H1 (cell line): ENCODE data around the gene CLEC16A. TPM values are rescaled to one million over a fixed set of nuclear protein-coding genes. Genes with fewer than 3 reads are reported as not detected.

Experiments
- CTCF ChIA-PET: fragments of 300-600 bp; sonication (Branson Sonifier 250); formaldehyde crosslinking; loops from one replicate; lab custom pipeline; 2021; ENCODE audit not compliant: partially characterized antibody; lab: Charles Lee
- POLR2A ChIA-PET: fragments of 300-600 bp; sonication (Branson Sonifier 250); formaldehyde crosslinking; loops from one replicate; lab custom pipeline; 2021; ENCODE audit warnings: inconsistent platforms; ENCODE audit not compliant: partially characterized antibody; lab: Charles Lee
- DNase-seq, 2 experiments: peaks; one replicate each; pipeline versions ENCODE4 v3.0.0 to v3.0.0-alpha.2; 2010 to 2022; ENCODE audit warnings: low spot score in 2 of 2, low read depth in 1 of 2, mixed read lengths in 1 of 2
- FAIRE-seq: peaks from 2 replicates; lab custom pipeline; 2011; peaks lifted over from hg19 to GRCh38; lab: Jason Lieb, UNC
- H2AFZ ChIP-seq: 2 replicates; pipeline ENCODE4 v1.8.1; 2012; ENCODE audit warnings: low read length, inconsistent platforms
- H2AK5ac ChIP-seq: 2 replicates; pipeline ENCODE4 v1.6.1; 2013; ENCODE audit warnings: low read depth, low read length
- H2BK120ac ChIP-seq: replicated peaks from 2 replicates; pipeline ENCODE3; 2013; ENCODE audit warnings: low read depth, low read length, inconsistent platforms
- H2BK12ac ChIP-seq: 2 replicates; pipeline ENCODE4 v1.6.1; 2013; ENCODE audit warnings: low read depth, low read length
- H2BK15ac ChIP-seq: 2 replicates; pipeline ENCODE4 v1.6.1; 2013; ENCODE audit warnings: low read length
- H2BK20ac ChIP-seq: 2 replicates; pipeline ENCODE4 v1.6.1; 2013; ENCODE audit warnings: low read length
- H2BK5ac ChIP-seq: 2 replicates; pipeline ENCODE4 v1.6.1; 2013; ENCODE audit warnings: low read depth, low read length
- H3K14ac ChIP-seq: 2 replicates; pipeline ENCODE4 v1.6.1; 2013; ENCODE audit warnings: inconsistent platforms; ENCODE audit not compliant: insufficient read length
- H3K18ac ChIP-seq: 2 replicates; pipeline ENCODE4 v1.6.1; 2013; ENCODE audit warnings: low read length; ENCODE audit errors: extremely low read depth
- H3K23ac ChIP-seq: 2 replicates; pipeline ENCODE4 v1.6.1; 2013; ENCODE audit warnings: inconsistent platforms; ENCODE audit not compliant: insufficient read length
- H3K23me2 ChIP-seq: 2 replicates; pipeline ENCODE4 v1.6.1; 2013; ENCODE audit warnings: low read depth, low read length
- H3K27ac ChIP-seq: 2 replicates; pipeline ENCODE4 v1.6.1; 2011; ENCODE audit warnings: low read depth, low read length, inconsistent platforms
- H3K27me3 ChIP-seq, 4 experiments: replicated peaks in 1 of 4; 1 replicate in 1 of 4; 2 replicates in 3 of 4; pipeline versions ENCODE4 v1.6.1 to v1.8.1; 2011 to 2013; ENCODE audit warnings: low read length in 3 of 4, mild to moderate bottlenecking in 3 of 4, inconsistent platforms in 2 of 4, mixed read lengths in 2 of 4, moderate library complexity in 1 of 4; ENCODE audit not compliant: control insufficient read depth in 3 of 4, insufficient read depth in 3 of 4; ENCODE audit errors: extremely low read depth in 1 of 4
- H3K36me3 ChIP-seq, 4 experiments: 2 replicates each; pipeline versions ENCODE4 v1.6.1 to v1.8.1; 2011 to 2013; ENCODE audit warnings: mild to moderate bottlenecking in 4 of 4, low read length in 3 of 4, moderate library complexity in 2 of 4, control low read depth in 1 of 4, inconsistent platforms in 1 of 4; ENCODE audit not compliant: insufficient read depth in 4 of 4, control insufficient read depth in 2 of 4
- H3K4ac ChIP-seq: replicated peaks from 2 replicates; pipeline ENCODE3; 2013; ENCODE audit warnings: low read length, low read depth, mixed read lengths, inconsistent platforms; ENCODE audit not compliant: insufficient read length
- H3K4me1 ChIP-seq, 4 experiments: replicated peaks in 1 of 4; 1 replicate in 1 of 4; 2 replicates in 3 of 4; pipeline versions ENCODE4 v1.6.1 to v1.8.1; 2011 to 2013; ENCODE audit warnings: low read length in 3 of 4, inconsistent platforms in 2 of 4, mixed read lengths in 1 of 4; ENCODE audit not compliant: insufficient read depth in 4 of 4, control insufficient read depth in 3 of 4
- H3K4me2 ChIP-seq, 2 experiments: 2 replicates each; pipeline versions ENCODE4 v1.6.1 to v1.8.1; 2011 to 2013; ENCODE audit warnings: low read depth in 2 of 2, low read length in 2 of 2, control low read depth in 1 of 2, inconsistent platforms in 1 of 2, mild to moderate bottlenecking in 1 of 2; ENCODE audit not compliant: insufficient read depth in 1 of 2
- H3K4me3 ChIP-seq, 4 experiments: fragments of 200-600, 300-600 bp in 1 of 4; sonication (generic), shearing (Covaris generic), sonication (Bioruptor Twin) in 1 of 4; 2 replicates each; pipeline versions ENCODE4 v1.5.1 to v1.8.1; 2011 to 2016; ENCODE audit warnings: low read length in 4 of 4, low read depth in 3 of 4, control low read depth in 2 of 4, inconsistent platforms in 2 of 4, mild to moderate bottlenecking in 2 of 4, mixed read lengths in 1 of 4, moderate library complexity in 1 of 4; ENCODE audit not compliant: insufficient read depth in 2 of 4; ENCODE audit errors: extremely low read depth in 1 of 4
- H3K56ac ChIP-seq: replicated peaks from 2 replicates; pipeline ENCODE3; 2013; ENCODE audit warnings: low read depth, mild to moderate bottlenecking, mixed read lengths, low read length, inconsistent platforms; ENCODE audit not compliant: insufficient read length
- H3K79me1 ChIP-seq: 2 replicates; pipeline ENCODE4 v1.6.1; 2013; ENCODE audit warnings: low read depth, low read length, control low read depth
- H3K79me2 ChIP-seq, 2 experiments: 2 replicates each; pipeline versions ENCODE4 v1.6.1 to v1.8.1; 2012 to 2013; ENCODE audit warnings: low read length in 2 of 2, mild to moderate bottlenecking in 2 of 2, inconsistent platforms in 1 of 2; ENCODE audit not compliant: insufficient read depth in 2 of 2, control insufficient read depth in 1 of 2
- H3K9ac ChIP-seq, 4 experiments: replicated peaks in 1 of 4; 1 replicate in 1 of 4; 2 replicates in 3 of 4; pipeline versions ENCODE4 v1.6.1 to v1.8.1; 2011 to 2013; ENCODE audit warnings: low read depth in 3 of 4, low read length in 3 of 4, control low read depth in 2 of 4, mild to moderate bottlenecking in 2 of 4, moderate library complexity in 2 of 4, inconsistent platforms in 1 of 4; ENCODE audit errors: extremely low read depth in 1 of 4
- H3K9me3 ChIP-seq, 2 experiments: 2 replicates each; pipeline versions ENCODE4 v1.6.1 to v1.8.1; 2012 to 2013; ENCODE audit warnings: mild to moderate bottlenecking in 2 of 2, moderate library complexity in 2 of 2, control low read depth in 1 of 2, inconsistent platforms in 1 of 2, low read depth in 1 of 2, low read length in 1 of 2, mixed read lengths in 1 of 2; ENCODE audit not compliant: insufficient read depth in 2 of 2
- H4K20me1 ChIP-seq, 2 experiments: replicated peaks in 1 of 2; 2 replicates each; pipeline versions ENCODE3 to v1.8.1; 2011 to 2013; ENCODE audit warnings: inconsistent platforms in 2 of 2, low read length in 2 of 2, mild to moderate bottlenecking in 1 of 2; ENCODE audit not compliant: insufficient read depth in 2 of 2, control insufficient read depth in 1 of 2
- H4K5ac ChIP-seq: 2 replicates; pipeline ENCODE4 v1.6.1; 2013; ENCODE audit warnings: low read length, low read depth, mixed read lengths, inconsistent platforms; ENCODE audit not compliant: insufficient read length
- H4K8ac ChIP-seq: 2 replicates; pipeline ENCODE4 v1.8.0; 2013; ENCODE audit warnings: mild to moderate bottlenecking, moderate library complexity, low read length, inconsistent platforms; ENCODE audit not compliant: insufficient read depth; ENCODE audit errors: extremely low read depth
- H4K91ac ChIP-seq: replicated peaks from 2 replicates; pipeline ENCODE3; 2013; ENCODE audit warnings: low read length, mixed read lengths, inconsistent platforms; ENCODE audit not compliant: insufficient read length
- HDAC6 ChIP-seq: IDR thresholded peaks from one replicate; pipeline ENCODE4 v1.7.1; 2012; ENCODE audit warnings: low read depth, mild to moderate bottlenecking, inconsistent platforms, low read length, moderate library complexity
- KDM4A ChIP-seq: IDR thresholded peaks from one replicate; pipeline ENCODE4 v1.7.1; 2012; ENCODE audit warnings: low read depth, mild to moderate bottlenecking, moderate library complexity, low read length, inconsistent platforms; ENCODE audit not compliant: severe bottlenecking
- SP2 ChIP-seq: IDR thresholded peaks from 2 replicates; pipeline ENCODE4 v1.6.1; 2012; ENCODE audit warnings: mild to moderate bottlenecking, low read length, inconsistent platforms
- WGBS, 2 experiments: shearing (Covaris generic) in 1 of 2; methylation state at CpG; one replicate each; pipeline versions ENCODE4 v1.1.6 to v1.1.7; 2013 to 2015; ENCODE audit warnings: low lambda C conversion rate in 2 of 2, mixed read lengths in 2 of 2, inconsistent platforms in 1 of 2, low coverage in 1 of 2, missing lambda C conversion rate in 1 of 2; ENCODE audit not compliant: insufficient replicate concordance in 2 of 2, insufficient coverage in 1 of 2, insufficient read length in 1 of 2; ENCODE audit errors: extremely low coverage in 1 of 2, missing lambda C conversion rate in 1 of 2; 5-methylcytosine and 5-hydroxymethylcytosine counted together
- polyA plus RNA-seq, 7 experiments: library from polyadenylated mRNA; depleted of rRNA in 3 of 7; stranded (reverse) in 5 of 7; unstranded in 2 of 7; fragments of >200 nt in 5 of 7; fragments of 200-250 nt in 2 of 7; gene quantifications; 1 replicate in 5 of 7; 2 replicates in 1 of 7; 4 replicates in 1 of 7; pipeline versions ENCODE4 v1.2.1 to v1.2.3, GENCODE V29; 2011 to 2013; ENCODE audit warnings: missing spikeins in 2 of 7, mixed read lengths in 2 of 7
- total RNA-seq: library from RNA; stranded (reverse); fragmentation: NEBNext Ultra II Directional; extraction: Animal tissue kit (Norgen Biotek cat#: 25700); gene quantifications from 2 replicates; pipeline ENCODE4 v1.2.1, GENCODE V29; 2021

CLEC16A gene
- total and polyA plus RNA-seq, 2 of the 8 experiments (the other 6 are each of a cell fraction or from before 2014, with no cell fraction given), result 7.6 to 19.3 TPM

- H3K79me1 ChIP-seq, result peaks cover 14% of the 10 kb centered on the region
- no peak overlapping the region for H2AFZ ChIP-seq
- H3K9ac ChIP-seq, result no peak overlapping the region
- no peak for FAIRE-seq
- no peak overlapping the region for H2BK5ac ChIP-seq
- POLR2A ChIA-PET, result no interaction called here
- H3K27me3 ChIP-seq, result no peaks in the 10 kb centered on the region
- H3K36me3 ChIP-seq, result peaks cover 0 to 4% (median under 1%) of the 10 kb centered on the region in 4 experiments; a peak in 4 of 8 replicates
- no peak for TF ChIP-seq HDAC6
- no peak for TF ChIP-seq SP2
- TF ChIP-seq KDM4A, result no peak
- TF ChIP-seq, all 59 proteins: peak for 0
- DNase-seq, result no peak
- Histone ChIP-seq H3K27ac (no peak overlapping the region), H4K20me1 (peaks cover 21 to 34% of the 10 kb centered on the region in 2 experiments), H2BK15ac (no peak overlapping the region), H4K8ac (no peak overlapping the region), H4K5ac (no peak overlapping the region), H3K4me1 (peaks cover 0 to 2% (median under 1%) of the 10 kb centered on the region in 4 experiments; a peak in 3 of 7 replicates), H3K4ac (no peak overlapping the region), H4K91ac (no peak overlapping the region), H3K23ac (no peak overlapping the region), H3K4me2 (no peak overlapping the region), H3K9me3 (no peaks in the 10 kb centered on the region), H2BK20ac (no peak overlapping the region), H2BK120ac (no peak overlapping the region), H2BK12ac (no peak overlapping the region), H3K14ac (no peak overlapping the region), H2AK5ac (no peak overlapping the region), H3K79me2 (peaks cover 0 to 22% of the 10 kb centered on the region in 2 experiments; a peak in 1 of 4 replicates), H3K18ac (no peak overlapping the region), H3K23me2 (no peaks in the 10 kb centered on the region), H3K56ac (no peak overlapping the region), H3K4me3 (no peak overlapping the region)
- CTCF ChIA-PET, result interaction anchor here (1.3 kb wide), 1 partner anchor 16 kb away, joined by 5 read pairs; no protein-coding TSS in a partner anchor
- WGBS, 2 experiments, result 86% methylated on average over 7 of the region's 7 CpGs; no CpG with 5 or more reads in 1 of the 2 experiments
Observed at GRCh38 chr16:10935226-10935915, 9.0 kb upstream of the CLEC16A start.
